Spinal cord (tissue), 10 donors: ENCODE results near the gene SCRT2. TPM values are rescaled to one million over a fixed set of nuclear protein-coding genes. Genes with fewer than 3 reads are reported as not detected.

ENCODE experiments used
- DNase-seq, 6 donors: peaks; one replicate each; pipeline versions ENCODE4 v3.0.0 to v3.0.0-alpha.2; 2013 to 2015; ENCODE audit warnings: low spot score in 6 of 6, low read depth in 4 of 6
- H3K27ac ChIP-seq: one replicate; pipeline ENCODE4 v1.5.1; 2013; ENCODE audit warnings: low read depth, low read length, control low read depth
- H3K27me3 ChIP-seq: one replicate; pipeline ENCODE4 v1.6.1; 2013; ENCODE audit warnings: low read length; ENCODE audit not compliant: control insufficient read depth, insufficient read depth
- H3K36me3 ChIP-seq: one replicate; pipeline ENCODE4 v1.6.1; 2013; ENCODE audit warnings: low read length; ENCODE audit not compliant: control insufficient read depth, insufficient read depth
- H3K4me1 ChIP-seq: one replicate; pipeline ENCODE4 v1.6.1; 2013; ENCODE audit warnings: low read length; ENCODE audit not compliant: control insufficient read depth, insufficient read depth
- H3K4me3 ChIP-seq: one replicate; pipeline ENCODE4 v1.5.1; 2013; ENCODE audit warnings: low read depth, low read length, control low read depth
- H3K9me3 ChIP-seq: one replicate; pipeline ENCODE4 v1.6.1; 2013; ENCODE audit warnings: low read length; ENCODE audit not compliant: control insufficient read depth, insufficient read depth
- WGBS: methylation state at CpG from one replicate; pipeline ENCODE4 v1.1.5; 2013; ENCODE audit warnings: missing lambda C conversion rate; ENCODE audit not compliant: insufficient coverage; 5-methylcytosine and 5-hydroxymethylcytosine counted together
- polyA plus RNA-seq, 2 donors: library from polyadenylated mRNA; unstranded; fragments of 120-200 nt; gene quantifications; one replicate each; pipeline ENCODE4 v1.2.1, GENCODE V29; 2013; ENCODE audit not compliant: insufficient read length in 2 of 2
- total RNA-seq, 2 donors: library from RNA; depleted of rRNA in 1 of 2; stranded (reverse); fragments of 120-200 nt in 1 of 2; fragments of >200 nt in 1 of 2; gene quantifications; one replicate each; pipeline versions ENCODE4 v1.2.3 to v1.2.4, GENCODE V29; 2013 to 2014
- donor health status: healthy.

Gene SCRT2
- total and polyA plus RNA-seq, 4 donors: 0.40 to 9.8 (median 4.4) TPM

DNA sequence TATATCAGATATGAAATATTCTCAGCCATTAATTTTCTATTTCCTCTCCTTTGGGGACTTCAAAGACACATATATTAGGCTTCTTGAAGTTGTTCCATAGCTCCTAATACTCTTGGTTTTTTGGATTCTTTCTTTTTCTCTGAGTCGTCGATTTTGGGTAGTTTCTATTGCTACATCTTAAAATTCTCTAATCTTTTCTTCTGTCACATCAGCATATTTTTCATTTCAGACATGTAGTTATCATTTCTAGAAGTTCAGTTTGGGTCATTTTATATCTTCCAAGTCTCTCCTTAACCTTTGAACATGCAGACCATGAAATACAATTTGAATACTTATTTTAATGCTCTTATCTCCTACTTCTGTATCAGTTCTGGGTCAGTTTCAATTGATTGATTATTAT lies 38.9 kb upstream of the SCRT2 start:
- no CpG with 5 or more reads among the region's 2 CpGs for WGBS
- Histone ChIP-seq H3K4me1 (peaks cover 7% of the 10 kb centered on the region), H3K4me3 (no peak overlapping the region), H3K9me3 (no peaks in the 10 kb centered on the region), H3K27me3 (no peaks in the 10 kb centered on the region), H3K36me3 (no peaks in the 10 kb centered on the region), H3K27ac (no peak overlapping the region)
- no peak for DNase-seq

DNA sequence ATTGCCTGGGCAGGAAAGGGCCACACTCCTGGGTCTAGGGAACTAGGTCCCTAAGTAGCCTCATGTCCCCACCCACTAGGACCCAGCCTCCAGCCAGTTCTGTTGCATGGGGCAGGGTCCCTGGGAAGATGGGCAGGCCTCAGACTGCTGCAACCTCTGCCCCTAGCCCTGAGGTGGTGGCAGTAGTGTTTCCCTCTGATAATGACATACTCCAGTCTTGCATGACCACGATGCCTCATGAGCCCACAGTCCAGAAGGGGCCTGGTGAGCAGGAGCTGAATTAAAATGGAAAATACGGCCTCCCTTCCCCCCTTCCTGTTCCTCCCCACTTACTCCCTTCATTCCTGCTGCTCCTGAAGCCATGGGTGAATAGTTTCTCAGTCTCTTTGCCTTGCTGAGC lies 36.0 kb upstream of the SCRT2 start:
- H3K4me3 ChIP-seq: no peak overlapping the region
- DNase-seq: no peak
- WGBS: no CpG with 5 or more reads among the region's 2 CpGs
- peaks cover 20% of the 10 kb centered on the region for H3K4me1 ChIP-seq
- peaks cover 1% of the 10 kb centered on the region for H3K9me3 ChIP-seq
- H3K36me3 ChIP-seq: no peaks in the 10 kb centered on the region
- no peaks in the 10 kb centered on the region for H3K27me3 ChIP-seq
- no peak overlapping the region for H3K27ac ChIP-seq

DNA sequence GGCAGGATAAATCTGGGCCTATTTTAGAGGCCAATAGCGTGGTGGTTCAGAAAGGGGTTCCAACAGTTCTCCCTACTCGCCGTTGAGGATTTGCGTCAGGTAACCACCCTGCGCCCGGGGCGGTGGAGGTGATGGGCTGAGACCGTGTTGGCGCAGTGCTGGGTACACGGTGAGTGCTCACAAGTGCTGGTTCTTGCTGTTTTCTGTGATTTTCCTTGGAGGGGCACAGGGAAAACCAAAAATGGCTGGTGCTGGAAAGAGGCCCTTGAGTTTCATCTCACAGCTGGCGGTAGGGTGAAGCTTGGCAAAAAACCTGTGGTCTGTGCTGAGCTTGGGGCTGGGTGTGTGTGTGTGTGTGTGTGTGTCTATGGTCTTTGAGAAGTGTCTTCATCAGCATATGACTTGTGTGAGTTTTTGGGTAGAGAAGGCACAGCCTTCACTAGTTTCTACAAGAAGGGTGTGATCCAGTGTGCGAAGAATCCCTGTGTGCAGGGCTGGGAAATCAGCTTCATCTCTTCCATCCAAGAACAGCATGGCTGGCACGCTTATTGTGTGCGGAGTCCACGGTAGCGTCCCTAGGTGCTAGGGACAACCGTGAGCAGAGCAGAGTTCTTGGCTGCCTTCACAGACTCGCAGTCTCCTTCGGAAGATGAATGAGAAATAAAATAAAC lies 35.3 kb upstream of the SCRT2 start:
- H3K4me1 ChIP-seq: peaks cover 20% of the 10 kb centered on the region
- no peaks in the 10 kb centered on the region for H3K27me3 ChIP-seq
- DNase-seq: peak in 2 of 6 donors; percentile 57 to 64

DNA sequence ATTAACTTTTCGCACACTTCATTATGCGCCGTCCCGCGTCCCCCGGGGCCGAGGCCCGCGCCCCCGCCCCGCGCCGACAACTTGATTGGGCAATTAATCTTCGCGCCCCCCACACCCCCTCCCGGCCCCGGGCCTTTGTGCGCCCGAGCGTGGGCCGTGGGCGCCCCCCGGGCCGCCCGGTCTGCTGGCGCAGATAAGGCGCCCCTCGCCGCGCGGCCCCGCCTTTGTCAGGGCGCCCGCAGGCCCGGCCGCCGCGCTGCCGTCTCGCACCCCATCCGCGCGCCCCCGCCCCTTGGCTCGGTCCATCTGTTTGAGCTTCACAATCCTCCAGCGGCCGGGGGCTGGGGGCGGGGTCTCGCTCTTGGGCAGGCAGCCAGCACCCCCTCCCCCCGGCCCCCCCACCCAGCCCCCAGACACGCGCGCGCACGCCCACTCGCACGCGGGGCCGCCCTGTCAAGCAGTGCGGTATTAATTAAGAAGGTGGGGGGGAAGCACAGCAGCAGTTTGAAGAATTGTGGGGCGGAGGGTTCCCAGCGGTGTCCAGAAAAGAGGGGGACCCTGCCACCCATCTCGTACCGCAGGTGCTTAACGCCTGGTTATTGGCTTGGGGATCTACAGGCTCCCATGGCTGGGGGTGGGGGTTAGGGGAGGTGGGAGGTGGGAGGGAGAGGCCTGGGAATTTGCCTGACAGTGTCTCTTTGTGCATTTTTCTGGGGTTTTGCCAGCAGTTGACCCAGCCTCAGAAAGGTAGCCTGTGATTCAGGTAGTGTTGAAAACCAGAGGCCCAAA lies 34.6 kb upstream of the SCRT2 start:
- DNase-seq: peak in 2 of 6 donors; percentile 88 to 89
- Histone ChIP-seq H3K4me3 (no peak overlapping the region), H3K27me3 (no peaks in the 10 kb centered on the region), H3K27ac (no peak overlapping the region), H3K36me3 (no peaks in the 10 kb centered on the region), H3K4me1 (peaks cover 20% of the 10 kb centered on the region), H3K9me3 (peaks cover 1% of the 10 kb centered on the region)
- 1% methylated on average over 51 of the region's 65 CpGs for WGBS

More for the DNA sequence above, 35.3 kb upstream of the SCRT2 start:
- Histone ChIP-seq H3K36me3 (no peaks in the 10 kb centered on the region), H3K4me3 (no peak overlapping the region), H3K27ac (no peak overlapping the region), H3K9me3 (peaks cover 1% of the 10 kb centered on the region)
- WGBS: 60% methylated on average over 17 of the region's 19 CpGs

DNA sequence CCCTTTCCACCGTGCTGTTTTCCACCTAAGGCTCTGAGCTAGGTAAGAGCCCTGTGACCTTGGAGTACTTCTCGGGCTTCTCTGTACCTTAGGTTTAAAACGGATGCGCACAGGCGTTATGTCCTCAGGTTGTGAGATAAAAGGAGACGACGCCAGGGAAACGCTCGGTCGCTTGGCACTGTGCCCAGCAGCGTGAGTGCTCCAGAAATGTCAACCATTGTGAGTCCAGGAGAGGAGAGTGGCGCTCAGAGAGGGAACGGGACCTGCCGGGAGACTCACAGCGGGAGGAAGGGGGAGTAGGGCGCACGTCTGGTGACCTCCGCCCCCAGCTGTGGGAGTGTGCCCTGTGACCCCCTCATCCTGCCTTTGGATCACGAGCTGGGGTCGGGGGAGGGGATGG lies 33.8 kb upstream of the SCRT2 start:
- 12% methylated on average over 17 of the region's 20 CpGs for WGBS
- H3K36me3 ChIP-seq: no peaks in the 10 kb centered on the region
- peaks cover 20% of the 10 kb centered on the region for H3K4me1 ChIP-seq
- H3K27me3 ChIP-seq: no peaks in the 10 kb centered on the region
- H3K27ac ChIP-seq: no peak overlapping the region
- peaks cover 1% of the 10 kb centered on the region for H3K9me3 ChIP-seq
- DNase-seq: peak in 2 of 6 donors; percentile 83 to 85
- no peak overlapping the region for H3K4me3 ChIP-seq

DNA sequence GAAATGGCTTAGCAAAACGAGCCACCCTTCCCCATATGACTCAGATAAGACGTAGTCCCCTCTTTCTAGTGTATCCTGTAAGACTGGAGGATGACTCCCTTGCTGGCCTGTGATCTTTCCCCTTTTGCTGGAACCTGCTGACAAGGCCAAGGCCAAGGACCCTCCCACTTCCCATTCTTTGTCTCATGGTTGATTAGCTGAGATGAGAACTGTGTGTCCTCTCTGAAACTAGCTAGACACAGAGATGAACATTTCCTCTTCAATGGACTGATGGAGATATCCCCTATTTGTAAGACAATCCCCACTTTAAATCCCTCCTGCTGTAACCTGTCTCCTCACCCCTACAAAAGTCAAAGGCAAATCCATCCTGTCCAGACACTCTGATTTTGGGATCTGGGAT lies 33.4 kb upstream of the SCRT2 start:
- no CpG with 5 or more reads among the region's 2 CpGs for WGBS
- Histone ChIP-seq H3K4me3 (no peak overlapping the region), H3K4me1 (peaks cover 20% of the 10 kb centered on the region), H3K27ac (no peak overlapping the region), H3K9me3 (peaks cover 1% of the 10 kb centered on the region), H3K36me3 (no peaks in the 10 kb centered on the region), H3K27me3 (no peaks in the 10 kb centered on the region)
- DNase-seq: no peak

DNA sequence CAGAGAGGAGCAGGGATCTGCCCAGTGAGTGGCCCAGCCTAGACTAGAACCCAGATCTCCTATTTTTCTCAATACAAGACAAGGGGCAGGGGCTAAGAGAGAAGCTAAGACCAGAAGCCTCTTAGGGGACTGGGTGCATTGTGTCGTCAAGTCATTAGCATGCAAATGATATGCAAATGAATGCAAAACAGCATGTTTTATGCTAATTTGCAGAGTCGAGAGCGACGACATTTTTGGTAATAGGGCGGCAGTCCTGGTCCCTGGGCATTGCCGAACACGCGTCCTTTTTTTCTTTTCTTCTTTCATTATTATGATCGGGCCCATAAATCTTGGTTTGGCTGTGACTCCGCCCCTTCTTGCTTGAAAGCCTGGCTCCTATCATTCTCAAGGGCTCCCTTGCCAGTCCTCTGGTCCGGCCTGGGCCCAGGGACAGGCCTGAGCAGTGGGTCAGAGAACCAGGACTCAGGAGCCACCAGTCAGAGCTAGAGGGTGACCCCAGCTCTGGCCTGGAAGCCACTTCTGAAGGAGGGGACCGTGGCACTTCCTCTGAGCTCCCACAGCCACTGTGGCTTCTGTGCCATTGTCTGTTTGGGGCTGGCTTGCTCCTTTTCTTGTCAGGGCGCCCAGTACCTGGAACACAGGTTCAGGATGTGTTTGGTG lies 32.0 kb upstream of the SCRT2 start:
- peaks cover 20% of the 10 kb centered on the region for H3K4me1 ChIP-seq
- 35% methylated on average over 12 of the region's 13 CpGs for WGBS
- H3K9me3 ChIP-seq: peaks cover 1% of the 10 kb centered on the region
- no peaks in the 10 kb centered on the region for H3K27me3 ChIP-seq
- DNase-seq: peak in 2 of 6 donors; percentile 83 to 91
- H3K36me3 ChIP-seq: no peaks in the 10 kb centered on the region
- H3K27ac ChIP-seq: no peak overlapping the region
- H3K4me3 ChIP-seq: no peak overlapping the region

DNA sequence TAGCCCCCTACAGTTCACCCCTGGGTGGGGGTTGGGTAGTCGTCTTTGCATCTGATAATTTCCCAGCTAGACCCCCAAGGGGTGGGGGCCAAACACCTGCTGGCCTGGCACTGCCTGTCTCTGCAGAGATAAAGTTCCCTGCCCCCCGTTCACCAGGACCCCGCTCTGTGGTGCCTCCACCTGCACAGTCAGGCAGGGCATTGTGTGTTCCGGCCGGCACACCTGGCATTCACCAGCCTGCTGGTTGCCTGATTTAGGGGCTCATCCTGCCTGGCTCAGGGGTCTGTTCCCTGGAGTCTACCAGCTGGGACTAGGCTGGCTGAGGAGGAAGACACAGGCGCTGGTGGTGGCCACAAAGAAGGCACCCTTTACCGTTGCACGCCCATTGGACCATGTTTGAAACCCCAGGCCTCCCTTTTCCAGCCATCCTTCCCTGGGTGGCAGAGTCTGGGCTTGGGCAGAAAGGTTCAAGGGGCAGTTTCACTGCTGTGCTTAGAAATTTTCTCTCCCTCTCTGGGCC lies 30.8 kb upstream of the SCRT2 start:
- Histone ChIP-seq H3K36me3 (no peaks in the 10 kb centered on the region), H3K9me3 (peaks cover 1% of the 10 kb centered on the region), H3K4me3 (no peak overlapping the region), H3K27ac (no peak overlapping the region), H3K27me3 (no peaks in the 10 kb centered on the region), H3K4me1 (peaks cover 22% of the 10 kb centered on the region)
- WGBS: 76% methylated on average over 6 of the region's 8 CpGs
- DNase-seq: no peak

DNA sequence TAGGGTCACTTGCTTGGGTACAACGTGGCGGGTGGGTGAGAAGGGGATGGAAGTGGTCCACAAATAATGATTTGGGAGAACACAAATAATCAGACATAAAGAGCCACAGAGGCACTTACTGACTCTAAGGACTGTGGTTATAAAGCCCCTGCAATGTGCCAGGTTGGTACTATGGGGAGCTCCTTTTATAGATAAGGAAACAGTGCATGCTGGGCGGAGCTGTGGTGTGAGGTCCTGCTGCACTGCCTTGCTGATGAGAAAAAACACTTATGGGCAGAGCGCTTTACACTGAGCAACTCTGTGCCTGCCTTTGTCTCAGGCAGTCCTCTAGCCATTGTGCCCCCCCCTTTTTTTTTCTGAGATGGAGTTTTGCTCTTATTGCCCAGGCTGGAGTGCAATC lies 29.1 kb upstream of the SCRT2 start:
- Histone ChIP-seq H3K9me3 (peaks cover 1% of the 10 kb centered on the region), H3K36me3 (no peaks in the 10 kb centered on the region), H3K4me1 (peaks cover 24% of the 10 kb centered on the region), H3K27ac (no peak overlapping the region), H3K27me3 (no peaks in the 10 kb centered on the region), H3K4me3 (no peak overlapping the region)
- WGBS: 94% methylated on average over 2 of the region's 4 CpGs
- DNase-seq: no peak
